GM12892 (cell line): ENCODE data around the gene FBXL20.
"Not testable (repeated sequence)": the region's sequence is repeated elsewhere in the genome, so short reads cannot be mapped to it uniquely, and the experiment has no call there.

Source experiments
- DNase-seq: peaks from one replicate; pipeline ENCODE4 v3.0.0; 2011; ENCODE audit not compliant: insufficient read length
- FAIRE-seq: peaks from 2 replicates; lab custom pipeline; 2011; peaks lifted over from hg19 to GRCh38; lab: Jason Lieb, UNC
- POLR2A ChIP-seq: IDR thresholded peaks from 2 replicates; pipeline ENCODE4 v1.6.1; 2011; ENCODE audit warnings: low read depth, low read length, control low read depth
- POLR2AphosphoS5 ChIP-seq: IDR thresholded peaks from 2 replicates; pipeline ENCODE4 v1.6.1; 2011; ENCODE audit warnings: low read depth, low read length, control low read depth
- TAF1 ChIP-seq: IDR thresholded peaks from 2 replicates; pipeline ENCODE4 v1.6.1; 2011; ENCODE audit warnings: low read depth, mild to moderate bottlenecking, control low read depth, low read length, borderline replicate concordance

The FBXL20 gene

GRCh38 chr17:39341541-39341940 lies 59.9 kb downstream of the FBXL20 start:
- no peak for FAIRE-seq
- DNase-seq = no peak
- TF ChIP-seq POLR2A (no peak), TAF1 (no peak), POLR2AphosphoS5 (no peak)

GRCh38 chr17:39340731-39341130 lies 60.7 kb downstream of the FBXL20 start:
- no peak for FAIRE-seq
- DNase-seq = no peak
- no peak for TF ChIP-seq TAF1
- no peak for TF ChIP-seq POLR2A
- TF ChIP-seq POLR2AphosphoS5 = no peak

GRCh38 chr17:39339272-39339671 lies 62.2 kb downstream of the FBXL20 start:
- TF ChIP-seq POLR2AphosphoS5 (no peak), TAF1 (no peak), POLR2A (no peak)
- no peak for DNase-seq
- no peak for FAIRE-seq

GRCh38 chr17:39337649-39338048 lies 63.8 kb downstream of the FBXL20 start:
- not testable (repeated sequence) for FAIRE-seq, DNase-seq

GRCh38 chr17:39335704-39336223 lies 65.7 kb downstream of the FBXL20 start:
- FAIRE-seq = no peak

GRCh38 chr17:39334008-39334744 lies 67.2 kb downstream of the FBXL20 start:
- DNase-seq, FAIRE-seq: not testable (repeated sequence)

More at GRCh38 chr17:39335704-39336223, 65.7 kb downstream of the FBXL20 start:
- TF ChIP-seq TAF1 (no peak), POLR2AphosphoS5 (no peak), POLR2A (no peak)
- no peak for DNase-seq

GRCh38 chr17:39332092-39332491 lies 69.3 kb downstream of the FBXL20 start:
- DNase-seq (no peak), FAIRE-seq (no peak)
- TF ChIP-seq POLR2A (no peak), POLR2AphosphoS5 (no peak), TAF1 (no peak)

GRCh38 chr17:39328815-39329214 lies 72.6 kb downstream of the FBXL20 start:
- no peak for FAIRE-seq
- DNase-seq = no peak
- TF ChIP-seq TAF1 (no peak), POLR2AphosphoS5 (no peak), POLR2A (no peak)

GRCh38 chr17:39327109-39327508 lies 74.3 kb downstream of the FBXL20 start:
- FAIRE-seq = no peak
- TF ChIP-seq POLR2AphosphoS5 (no peak), POLR2A (no peak), TAF1 (no peak)
- DNase-seq = no peak

GRCh38 chr17:39325528-39326240 lies 75.7 kb downstream of the FBXL20 start:
- DNase-seq (no peak), FAIRE-seq (no peak)
- TF ChIP-seq POLR2AphosphoS5 (no peak), TAF1 (no peak), POLR2A (no peak)

- no peak for TF ChIP-seq TAF1
- TF ChIP-seq POLR2AphosphoS5 = no peak
- no peak for TF ChIP-seq POLR2A
- no peak for FAIRE-seq
- DNase-seq = no peak
Measured at GRCh38 chr17:39318636-39319035, 82.8 kb downstream of the FBXL20 start.
